HG03064 (cell line): ENCODE measurements around the gene DDX28.
A peak's percentile ranks its signal among the peaks of the same experiment; 100 is the strongest.
"Not testable (repeated sequence)": the region's sequence is repeated elsewhere in the genome, so short reads cannot be mapped to it uniquely, and the experiment has no call there.

ENCODE experiments used
- ATAC-seq: cut with Tn5 transposase; IDR thresholded peaks from one replicate; pipeline ENCODE4 v1.9.1; 2021; ENCODE audit warnings: low read depth; ENCODE audit not compliant: unreplicated experiment

DDX28 gene

GRCh38 chr16:68040506-68041288 lies 17.7 kb upstream of the DDX28 start:
- peak; percentile 64 for ATAC-seq

- no peak for ATAC-seq
Measured at GRCh38 chr16:68037841-68038597, 15.0 kb upstream of the DDX28 start.

GRCh38 chr16:68035227-68035626 lies 12.2 kb upstream of the DDX28 start:
- ATAC-seq, result no peak

- ATAC-seq, result no peak
Measured at GRCh38 chr16:68033101-68033500, 10.1 kb upstream of the DDX28 start.

GRCh38 chr16:68031951-68032350 lies 8.9 kb upstream of the DDX28 start:
- no peak for ATAC-seq

- not testable (repeated sequence) for ATAC-seq
Measured at GRCh38 chr16:68030108-68030507, 7.1 kb upstream of the DDX28 start.

- ATAC-seq, result no peak
Measured at GRCh38 chr16:68028996-68029395, 6.0 kb upstream of the DDX28 start.

GRCh38 chr16:68022278-68022727 lies 729 bp downstream of the DDX28 start:
- peak; percentile 5 for ATAC-seq

GRCh38 chr16:68021490-68021889 lies 1.5 kb downstream of the DDX28 start:
- no peak for ATAC-seq

- no peak for ATAC-seq
Measured at GRCh38 chr16:68019167-68019680, 3.8 kb downstream of the DDX28 start.

- ATAC-seq, result no peak
Measured at GRCh38 chr16:68015681-68016080, 7.4 kb downstream of the DDX28 start, which contains the start of gene DPEP2NB. Gene DPEP2NB, minus strand, starts transcription at chr16:68015911. Its CDS starts 141 bp downstream, at chr16:68015770.

GRCh38 chr16:68013440-68013839 lies 9.6 kb downstream of the DDX28 start:
- ATAC-seq, result no peak

- not testable (repeated sequence) for ATAC-seq
Measured at GRCh38 chr16:68009872-68010271, 13.2 kb downstream of the DDX28 start.

- no peak for ATAC-seq
Measured at GRCh38 chr16:68009157-68009735, 13.8 kb downstream of the DDX28 start.

GRCh38 chr16:68005786-68006286 lies 17.2 kb downstream of the DDX28 start:
- no peak for ATAC-seq

- no peak for ATAC-seq
Measured at GRCh38 chr16:68005211-68005610, 17.8 kb downstream of the DDX28 start.

GRCh38 chr16:68003031-68003430 lies 20.0 kb downstream of the DDX28 start:
- ATAC-seq, result no peak

- ATAC-seq, result no peak
Measured at GRCh38 chr16:68000450-68000849, 22.6 kb downstream of the DDX28 start.

GRCh38 chr16:67999985-68000384 lies 23.0 kb downstream of the DDX28 start:
- ATAC-seq, result no peak

GRCh38 chr16:67998779-67999688 lies 24.0 kb downstream of the DDX28 start, which contains the start of gene DPEP2:
Gene DPEP2, minus strand, starts transcription at chr16:67999484. Its CDS starts 6,272 bp downstream, at chr16:67993212.
- ATAC-seq, result not testable (repeated sequence)
